HG03045 (cell line): ENCODE data around the gene DLG4.
"Not testable (repeated sequence)": the region's sequence is repeated elsewhere in the genome, so short reads cannot be mapped to it uniquely, and the experiment has no call there.

Source experiments
- ATAC-seq: cut with Tn5 transposase; IDR thresholded peaks from one replicate; pipeline ENCODE4 v1.9.1; 2021; ENCODE audit warnings: mild to moderate bottlenecking, moderate library complexity; ENCODE audit not compliant: unreplicated experiment

Gene DLG4

GRCh38 chr17:7249830-7250229, 30.2 kb upstream of the DLG4 start:
- ATAC-seq = no peak

- no peak for ATAC-seq
Measured at GRCh38 chr17:7249214-7249613, 29.6 kb upstream of the DLG4 start.

GRCh38 chr17:7248796-7249195, 29.2 kb upstream of the DLG4 start:
- ATAC-seq = no peak

- ATAC-seq = no peak
Measured at GRCh38 chr17:7246779-7247178, 27.1 kb upstream of the DLG4 start.

- not testable (repeated sequence) for ATAC-seq
Measured at GRCh38 chr17:7243838-7244237, 24.2 kb upstream of the DLG4 start.

- no peak for ATAC-seq
Measured at GRCh38 chr17:7243453-7243729, 23.8 kb upstream of the DLG4 start.

GRCh38 chr17:7242717-7243452, 23.2 kb upstream of the DLG4 start:
- ATAC-seq = peak; percentile 47

GRCh38 chr17:7241783-7242716, 22.4 kb upstream of the DLG4 start, which contains the start of gene GABARAP:
GABARAP (minus strand) TSS chr17:7242449; CDS start chr17:7242330, 119 bp downstream.
- ATAC-seq = peak; percentile 34

- no peak for ATAC-seq
Measured at GRCh38 chr17:7241090-7241733, 21.6 kb upstream of the DLG4 start.

GRCh38 chr17:7240375-7240774, 20.7 kb upstream of the DLG4 start:
- ATAC-seq = no peak

- ATAC-seq = peak; percentile 48
Measured at GRCh38 chr17:7239091-7240027, 19.7 kb upstream of the DLG4 start, which contains the start of gene PHF23. PHF23 (minus strand) TSS chr17:7239457; CDS start chr17:7239279, 178 bp downstream.

- no peak for ATAC-seq
Measured at GRCh38 chr17:7238420-7239090, 18.9 kb upstream of the DLG4 start.

- no peak for ATAC-seq
Measured at GRCh38 chr17:7237761-7238419, 18.3 kb upstream of the DLG4 start.

GRCh38 chr17:7237266-7237760, 17.7 kb upstream of the DLG4 start:
- ATAC-seq = no peak

- ATAC-seq = no peak
Measured at GRCh38 chr17:7236808-7237207, 17.2 kb upstream of the DLG4 start.

GRCh38 chr17:7235693-7236665, 16.3 kb upstream of the DLG4 start:
- no peak for ATAC-seq

GRCh38 chr17:7234083-7234951, 14.7 kb upstream of the DLG4 start, which contains the start of gene DVL2:
DVL2 (minus strand) TSS chr17:7234517; CDS start chr17:7234262, 255 bp downstream.
- ATAC-seq = peak; percentile 49
